Bone marrow (tissue), 2 donors: ENCODE measurements around the gene ERN1.
A peak's percentile ranks its signal among the peaks of the same experiment; 100 is the strongest.
"Not testable (repeated sequence)": the region's sequence is repeated elsewhere in the genome, so short reads cannot be mapped to it uniquely, and the experiment has no call there.

ENCODE experiments used
- DNase-seq, 2 donors: peaks; one replicate each; lab custom pipeline; 2025; lab: John Stamatoyannopoulos, UW

Gene ERN1

DNA sequence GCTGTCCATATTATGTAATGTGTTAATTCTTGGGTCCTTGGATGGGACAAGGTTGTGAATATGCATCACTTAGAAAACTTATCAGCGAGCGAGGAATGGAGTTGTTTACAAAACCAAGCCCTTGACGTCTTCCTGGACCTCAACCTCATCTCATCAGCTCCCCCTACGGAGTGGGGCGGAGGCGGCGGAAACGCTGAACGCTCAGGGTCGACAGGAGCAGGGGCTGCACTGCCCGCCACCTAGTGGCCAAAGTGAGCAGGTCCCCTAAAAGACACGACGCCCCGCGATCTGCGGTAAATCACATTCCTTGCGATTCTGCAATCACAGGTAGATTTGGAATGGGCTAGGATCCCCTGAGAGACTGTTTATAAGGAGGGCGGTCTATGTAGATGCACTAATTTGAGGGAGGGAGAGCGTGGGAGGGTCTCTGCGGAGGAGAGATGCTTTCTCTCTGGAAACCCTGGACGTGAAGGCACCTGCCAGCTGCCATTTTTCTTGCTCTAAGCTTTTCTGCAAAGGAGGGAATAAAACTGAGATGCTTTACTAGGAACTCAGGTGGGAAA is 104.1 kb downstream of the ERN1 start:
- DNase-seq: peak; percentile 60 to 93

DNA sequence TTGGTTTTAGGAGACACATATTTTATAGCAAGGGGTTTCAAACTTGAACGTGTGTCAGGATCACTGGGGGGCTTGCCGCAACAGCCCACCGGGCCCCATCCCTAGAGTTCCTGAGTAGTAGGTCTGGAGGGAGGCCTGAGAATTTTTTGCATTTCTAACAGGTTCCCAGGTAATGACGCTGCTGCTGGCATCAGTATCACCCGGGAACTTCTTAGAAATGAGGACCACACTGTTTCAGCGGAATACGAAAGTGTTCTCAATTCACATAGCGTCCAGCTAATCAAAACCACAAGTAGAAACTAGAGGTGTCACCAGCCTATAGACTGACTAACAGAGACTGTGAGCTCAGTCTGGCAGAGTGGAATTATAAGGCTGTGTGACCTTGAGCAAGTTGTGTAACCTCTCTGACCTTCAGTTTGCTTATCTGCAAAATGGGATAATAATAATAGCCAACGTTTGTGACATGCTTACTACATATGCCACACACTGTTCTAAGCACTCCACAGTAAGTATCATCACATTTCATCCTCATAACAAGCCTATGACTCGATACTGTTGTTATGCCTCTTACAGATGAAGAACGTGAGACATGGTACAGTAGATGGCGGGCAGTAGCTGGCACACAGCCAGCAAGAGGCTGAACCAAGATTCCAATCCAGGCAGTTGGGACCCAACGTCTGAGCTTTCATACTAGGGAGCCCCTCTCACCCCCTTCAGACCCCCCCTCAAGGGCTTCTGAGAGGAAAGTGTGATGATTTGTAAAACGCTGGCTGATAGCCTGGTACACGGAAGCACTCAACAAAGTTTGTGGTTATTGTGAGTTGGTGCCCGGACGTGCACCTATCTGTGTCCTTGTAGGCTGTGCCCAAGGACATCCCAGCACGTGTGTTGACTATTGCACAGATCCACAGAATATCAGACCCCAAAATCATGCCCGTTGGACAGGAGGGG is 104.9 kb downstream of the ERN1 start:
- no peak for DNase-seq

- no peak for DNase-seq
Observed at GRCh38 chr17:64024215-64024654, 105.7 kb downstream of the ERN1 start.

GRCh38 chr17:64022611-64023063 is 107.3 kb downstream of the ERN1 start:
- peak in 1 of 2 donors; percentile 17 for DNase-seq

DNA sequence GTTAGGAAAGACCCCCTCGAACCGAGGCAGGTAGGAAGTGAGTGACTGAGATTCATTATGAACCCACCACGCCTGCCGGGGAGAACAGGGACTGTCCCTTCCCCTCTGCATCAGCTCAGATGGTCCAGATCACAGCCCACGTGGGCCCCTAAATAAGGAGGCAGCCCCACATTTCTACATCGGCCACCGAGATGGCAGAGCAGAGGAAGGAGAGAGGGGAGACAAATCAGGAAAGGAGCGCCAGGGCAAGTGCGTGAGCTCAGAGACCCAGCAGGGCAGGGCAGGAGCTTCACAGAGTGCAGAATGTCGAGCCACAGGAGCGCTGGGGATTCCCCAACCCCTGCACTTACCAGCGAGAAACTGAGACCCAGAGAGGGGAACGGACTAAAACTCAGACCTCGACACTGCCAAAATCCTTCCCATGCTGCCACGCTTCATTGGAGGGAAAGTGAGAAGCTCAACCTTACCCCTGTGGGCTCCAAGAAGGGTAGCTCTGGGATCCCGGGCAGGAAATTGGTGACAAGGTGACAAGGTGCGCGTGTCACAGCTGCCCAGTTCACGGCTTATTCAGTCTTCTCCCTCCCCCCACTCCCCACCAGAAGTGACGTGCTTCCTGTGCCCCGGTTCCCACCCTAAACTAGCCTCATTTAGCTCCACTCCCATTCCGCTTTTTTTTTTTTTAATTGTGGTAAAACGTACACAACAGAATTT is 109.7 kb downstream of the ERN1 start, which contains the start of gene ICAM2:
TSS of gene ICAM2 (minus strand) at position 578 of the 711 bp plus-strand sequence. CDS start 13,942 bp downstream, outside the sequence.
- DNase-seq: peak; percentile 51 to 89

DNA sequence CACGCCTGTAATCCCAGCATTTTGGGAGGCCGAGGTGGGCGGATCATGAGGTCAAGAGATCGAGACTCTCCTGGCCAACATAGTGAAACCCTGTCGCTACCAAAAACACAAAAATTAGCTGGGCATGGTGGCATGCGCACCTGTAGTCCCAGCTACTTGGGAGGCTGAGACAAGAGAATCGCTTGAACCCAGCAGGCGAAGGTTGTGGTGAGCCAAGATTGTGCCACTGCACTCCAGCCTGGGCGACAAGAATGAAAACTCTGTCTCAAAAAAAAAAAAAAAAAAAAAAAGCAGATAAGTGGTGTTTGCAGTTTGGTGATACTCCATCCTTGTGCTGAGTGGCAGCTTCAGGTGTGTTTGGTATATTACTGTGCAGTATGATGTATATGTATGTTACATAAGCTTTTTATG is 110.4 kb downstream of the ERN1 start:
- DNase-seq: not testable (repeated sequence)

- DNase-seq: no peak
Observed at GRCh38 chr17:64017381-64017980, 112.5 kb downstream of the ERN1 start.

DNA sequence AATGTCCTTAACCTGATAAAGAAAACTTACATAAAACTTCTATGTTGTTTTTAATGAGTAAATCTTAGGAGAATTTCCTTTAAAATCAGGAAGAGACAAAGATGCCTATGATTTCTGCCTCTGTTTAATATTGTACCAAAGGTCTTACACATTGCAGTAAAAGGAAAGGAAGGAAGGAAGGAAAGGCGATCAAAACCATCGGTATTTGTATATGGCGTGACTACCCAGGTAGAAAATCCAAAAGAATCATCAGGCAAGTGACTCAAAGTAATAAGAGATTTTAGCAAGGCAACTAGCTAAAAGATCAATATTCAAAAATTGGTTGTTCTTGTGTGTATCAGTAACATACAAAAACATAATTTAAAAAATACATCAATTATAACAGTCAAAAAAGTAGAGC is 113.0 kb downstream of the ERN1 start:
- DNase-seq: no peak

- DNase-seq: no peak
Observed at GRCh38 chr17:64016231-64016784, 113.6 kb downstream of the ERN1 start.

- DNase-seq: no peak
Observed at GRCh38 chr17:64015447-64015846, 114.5 kb downstream of the ERN1 start.

DNA sequence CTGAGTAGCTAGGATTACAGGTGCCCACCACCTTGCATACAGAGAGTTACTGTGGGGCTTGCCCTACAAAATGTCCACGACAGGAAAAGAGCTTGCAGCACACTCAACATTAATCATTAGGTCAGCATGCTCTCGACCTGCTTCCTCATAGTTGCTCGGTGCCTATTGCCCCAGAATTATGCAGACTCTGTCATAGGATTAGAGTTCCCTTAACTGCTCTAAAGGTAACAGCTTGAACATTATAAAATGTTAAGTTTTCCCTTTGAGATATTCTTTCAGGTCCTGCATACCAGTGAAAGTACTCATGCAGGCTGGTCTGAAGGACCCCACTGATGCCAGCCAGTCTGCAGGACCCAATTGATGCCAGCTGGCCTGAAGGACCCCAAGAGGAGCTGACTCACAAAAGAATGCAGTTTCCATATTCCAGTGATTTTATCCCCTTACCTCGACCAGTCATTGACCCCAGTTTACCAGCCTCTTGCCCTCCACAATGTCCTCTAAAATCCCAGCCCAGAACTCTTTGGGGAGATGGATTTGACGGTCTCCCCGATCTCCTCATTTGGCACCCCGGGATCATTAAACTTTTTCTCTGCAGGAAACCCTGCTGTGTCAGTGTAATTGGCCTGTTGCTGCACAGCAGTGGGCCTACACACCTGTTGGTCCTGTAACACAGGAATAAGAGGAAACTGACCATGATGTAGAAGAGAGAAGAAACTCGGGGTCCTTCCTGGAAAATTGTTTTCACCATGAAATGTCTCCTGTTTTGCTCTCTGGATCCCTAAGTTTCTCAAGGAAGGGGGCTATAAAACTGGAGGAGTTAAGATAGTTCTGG is 120.2 kb downstream of the ERN1 start:
- DNase-seq: no peak

DNA sequence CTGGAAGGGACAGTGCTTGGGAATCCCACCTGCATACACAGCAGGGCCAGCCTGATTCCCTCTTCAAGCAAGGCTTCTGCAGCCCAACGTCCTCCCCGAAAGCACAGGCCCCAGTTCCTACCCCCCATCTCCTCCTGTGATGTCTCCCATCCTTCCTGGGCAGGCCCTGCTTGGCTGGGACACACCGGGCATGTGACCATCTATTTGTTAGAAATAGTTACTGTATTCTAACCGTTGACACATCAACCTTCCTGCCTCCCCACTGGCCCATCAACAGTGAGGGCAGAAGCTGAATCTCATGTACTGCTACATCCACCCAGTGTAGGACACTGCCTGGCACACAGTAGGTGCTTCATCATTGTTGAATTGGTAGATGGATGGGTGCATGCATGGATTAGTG is 121.1 kb downstream of the ERN1 start:
- no peak for DNase-seq

DNA sequence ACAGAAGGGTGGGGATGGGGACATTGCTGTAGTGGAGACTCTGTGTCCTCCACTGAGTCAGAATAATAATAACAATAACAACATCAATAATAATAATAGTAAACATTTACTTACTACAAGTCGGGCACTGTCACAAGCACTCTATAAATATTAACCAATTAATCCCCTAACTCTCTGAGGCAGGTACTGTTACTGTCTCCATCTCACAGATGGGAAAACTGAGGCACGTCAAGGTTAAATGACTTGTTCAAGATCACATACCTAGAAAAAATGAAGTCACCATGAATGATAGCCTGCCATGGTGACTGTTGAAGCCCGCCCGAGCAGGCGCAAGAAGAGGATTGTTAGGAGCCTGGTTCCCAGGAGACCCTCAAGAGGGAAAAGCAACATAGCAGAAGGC is 121.6 kb downstream of the ERN1 start:
- DNase-seq: no peak

- DNase-seq: no peak
Observed at GRCh38 chr17:64007838-64008282, 122.1 kb downstream of the ERN1 start.

DNA sequence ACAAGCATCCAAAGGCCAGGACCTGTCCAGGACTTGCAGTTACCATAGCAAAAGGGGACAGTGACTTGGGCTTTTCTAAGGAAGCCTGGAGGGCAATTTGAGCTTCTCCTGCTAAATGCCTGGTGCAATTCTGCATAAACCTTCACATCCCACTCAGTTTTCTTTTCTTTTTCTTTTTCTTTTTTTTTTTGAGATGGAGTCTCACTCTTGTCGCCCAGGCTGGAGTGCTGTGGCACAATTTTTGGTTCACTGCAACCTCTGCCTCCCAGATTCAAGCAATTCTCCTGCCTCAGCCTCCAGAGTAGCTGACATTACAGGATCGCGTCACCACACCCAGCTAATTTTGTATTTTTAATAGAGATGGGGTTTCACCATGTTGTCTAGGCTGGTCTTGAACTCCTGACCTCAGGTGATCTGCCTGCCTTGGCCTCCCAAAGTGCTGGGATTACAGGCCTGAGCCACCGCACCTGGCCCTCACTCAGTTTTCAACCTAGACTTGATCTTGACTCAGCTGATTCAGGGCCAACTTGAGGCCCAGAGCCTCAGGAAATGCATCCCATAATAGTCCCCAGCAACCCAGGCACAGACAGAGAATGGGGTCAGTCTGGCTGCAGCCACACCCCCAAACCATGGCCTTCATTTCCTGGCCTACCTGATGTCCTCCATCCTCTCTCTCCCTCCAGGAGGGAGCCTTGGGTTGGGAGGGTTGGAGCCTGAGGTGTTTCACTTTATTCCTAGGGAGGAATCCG is 122.7 kb downstream of the ERN1 start:
- DNase-seq: not testable (repeated sequence)

GRCh38 chr17:64006361-64007088 is 123.4 kb downstream of the ERN1 start:
- no peak for DNase-seq

DNA sequence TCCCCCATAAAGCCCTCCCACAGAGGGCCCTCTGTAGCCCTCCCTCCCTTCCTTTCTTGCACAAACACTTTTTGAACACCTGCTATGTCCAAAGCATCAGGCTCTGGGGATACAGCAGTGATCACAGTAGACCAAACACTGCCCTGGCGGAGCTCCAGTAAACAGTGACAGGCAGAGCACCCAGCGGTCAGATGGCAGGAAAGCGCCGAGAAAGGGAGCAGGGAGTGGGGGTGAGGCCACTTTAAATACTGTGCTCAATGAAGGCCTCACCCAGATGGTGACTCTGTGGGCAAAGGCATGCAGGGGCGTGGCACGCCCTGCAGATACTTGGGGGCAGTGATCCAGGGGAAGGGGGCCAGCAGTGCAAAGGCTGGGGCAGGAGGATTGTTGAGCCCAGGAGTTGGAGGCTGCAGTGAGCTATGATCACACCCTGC is 124.2 kb downstream of the ERN1 start:
- DNase-seq: no peak

- DNase-seq: no peak
Observed at GRCh38 chr17:64004903-64005733, 124.8 kb downstream of the ERN1 start.
